Neural cell (in vitro differentiated cells): ENCODE results near the gene NOL4L. TPM values are rescaled to one million over a fixed set of nuclear protein-coding genes. Genes with fewer than 3 reads are reported as not detected.
"Not testable (repeated sequence)": the region's sequence is repeated elsewhere in the genome, so short reads cannot be mapped to it uniquely, and the experiment has no call there.

ENCODE experiments used
- H2AFZ ChIP-seq: fragments of 200-600, 300-800 bp; sonication (generic), shearing (Covaris generic); 2 replicates; pipeline ENCODE4 v1.6.0; 2014; ENCODE audit warnings: low read depth, mild to moderate bottlenecking, antibody characterized with exemption, low read length, moderate library complexity
- H3F3A ChIP-seq: fragments of 200-600 bp; shearing (Covaris generic); 2 replicates; pipeline ENCODE4 v1.6.1; 2016; ENCODE audit warnings: mild to moderate bottlenecking, moderate library complexity, mixed read lengths, antibody characterized with exemption, low read length; ENCODE audit not compliant: insufficient read depth, poor library complexity, severe bottlenecking
- H3K27ac ChIP-seq: fragments of 200-600, 300-800 bp; sonication (generic), shearing (Covaris generic); 2 replicates; pipeline ENCODE4 v1.5.1; 2014; ENCODE audit warnings: mild to moderate bottlenecking, low read length, moderate library complexity
- H3K27me3 ChIP-seq: fragments of 300-800, 200-600 bp; sonication (generic), shearing (Covaris generic); 2 replicates; pipeline ENCODE4 v1.6.0; 2014; ENCODE audit warnings: mild to moderate bottlenecking, low read depth, low read length, moderate library complexity; ENCODE audit not compliant: insufficient read depth
- H3K36me3 ChIP-seq: fragments of 300-800, 200-600 bp; sonication (generic), shearing (Covaris generic); 2 replicates; pipeline ENCODE4 v1.5.1; 2014; ENCODE audit warnings: mild to moderate bottlenecking, antibody characterized with exemption, low read length, moderate library complexity; ENCODE audit not compliant: insufficient read depth
- H3K4me2 ChIP-seq: fragments of 300-800, 200-600 bp; sonication (generic), shearing (Covaris generic); 2 replicates; pipeline ENCODE4 v1.6.0; 2014; ENCODE audit warnings: mild to moderate bottlenecking, low read length
- H3K4me3 ChIP-seq: fragments of 300-800, 200-600 bp; sonication (generic), shearing (Covaris generic); 2 replicates; pipeline ENCODE4 v1.5.1; 2014; ENCODE audit warnings: mild to moderate bottlenecking, low read length, moderate library complexity
- H3K79me2 ChIP-seq: fragments of 200-600 bp; shearing (Covaris generic); replicated peaks from 2 replicates; pipeline ENCODE4 v1.6.0; 2014; ENCODE audit warnings: mild to moderate bottlenecking, low read length, moderate library complexity; ENCODE audit not compliant: insufficient read depth
- H3K9ac ChIP-seq: fragments of 300-800, 200-600 bp; sonication (generic), shearing (Covaris generic); 2 replicates; pipeline ENCODE4 v1.6.1; 2016; ENCODE audit warnings: mild to moderate bottlenecking, low read length, mixed read lengths
- H3K9me2 ChIP-seq: fragments of 200-600 bp; shearing (Covaris generic); 2 replicates; pipeline ENCODE4 v1.6.1; 2016; ENCODE audit warnings: mild to moderate bottlenecking, low read length, mixed read lengths; ENCODE audit not compliant: insufficient read depth
- H3K9me3 ChIP-seq: fragments of 200-600, 300-800 bp; sonication (generic), shearing (Covaris generic); 2 replicates; pipeline ENCODE4 v1.6.1; 2016; ENCODE audit warnings: mild to moderate bottlenecking, mixed run types, low read length, moderate library complexity, mixed read lengths
- H4K20me1 ChIP-seq: fragments of 200-600 bp; shearing (Covaris generic); 2 replicates; pipeline ENCODE4 v1.6.1; 2016; ENCODE audit warnings: mild to moderate bottlenecking, mixed run types; ENCODE audit not compliant: insufficient read depth
- EP300 ChIP-seq: fragments of 450-650 bp; conservative IDR thresholded peaks from 2 replicates; pipeline ENCODE4 v1.6.1; 2014; ENCODE audit warnings: antibody characterized with exemption, mild to moderate bottlenecking, moderate library complexity; ENCODE audit not compliant: poor library complexity, severe bottlenecking
- EZH2 ChIP-seq: fragments of 200-600, 300-800 bp; shearing (Covaris generic), sonication (generic); IDR thresholded peaks from 2 replicates; pipeline ENCODE4 v1.6.1; 2014; ENCODE audit warnings: antibody characterized with exemption, low read length, borderline replicate concordance, mild to moderate bottlenecking; ENCODE audit not compliant: insufficient read depth, poor library complexity, severe bottlenecking
- MXI1 ChIP-seq: fragments of 450-650 bp; conservative IDR thresholded peaks from 2 replicates; pipeline ENCODE4 v1.6.1; 2014; ENCODE audit warnings: antibody characterized with exemption, mild to moderate bottlenecking; ENCODE audit not compliant: poor library complexity, severe bottlenecking
- POLR2AphosphoS5 ChIP-seq: IDR thresholded peaks from 2 replicates; pipeline ENCODE4 v1.6.1; 2012
- RAD21 ChIP-seq: fragments of 450-650 bp; conservative IDR thresholded peaks from 2 replicates; pipeline ENCODE4 v1.6.1; 2014; ENCODE audit warnings: antibody characterized with exemption, mild to moderate bottlenecking, moderate library complexity
- REST ChIP-seq: IDR thresholded peaks from 2 replicates; pipeline ENCODE4 v1.6.1; 2012; ENCODE audit warnings: borderline replicate concordance
- SMC3 ChIP-seq: fragments of 450-650 bp; conservative IDR thresholded peaks from 2 replicates; pipeline ENCODE4 v1.6.1; 2014; ENCODE audit warnings: antibody characterized with exemption, mild to moderate bottlenecking, moderate library complexity; ENCODE audit not compliant: poor library complexity
- TAF1 ChIP-seq: IDR thresholded peaks from 2 replicates; pipeline ENCODE4 v1.6.1; 2012; ENCODE audit warnings: low read depth
- polyA plus RNA-seq: library from polyadenylated mRNA; depleted of rRNA; stranded (reverse); fragments of >200 nt; gene quantifications from 2 replicates; pipeline ENCODE4 v1.2.3, GENCODE V29; 2014
- TF ChIP-seq, protein P1 (sequence below): fragments of 450-650 bp; IDR thresholded peaks from 2 replicates; pipeline ENCODE4 v1.5.1; 2014; ENCODE audit warnings: antibody characterized with exemption, mild to moderate bottlenecking, moderate library complexity; ENCODE audit not compliant: poor library complexity, severe bottlenecking

The NOL4L gene
- polyA plus RNA-seq, 1 donor from 2014 or later, result 20.4 TPM

GRCh38 chr20:32465901-32466675 is 119.0 kb downstream of the NOL4L start:
- H4K20me1 ChIP-seq, result peaks cover 40% of the 10 kb centered on the region
- not testable (repeated sequence) for H2AFZ ChIP-seq, H3K9me3 ChIP-seq, H3K27me3 ChIP-seq, H3K27ac ChIP-seq, H3F3A ChIP-seq, H3K4me2 ChIP-seq, H3K9me2 ChIP-seq, H3K36me3 ChIP-seq, H3K9ac ChIP-seq, H3K4me3 ChIP-seq
- H3K79me2 ChIP-seq, result peaks cover 18% of the 10 kb centered on the region

- Histone ChIP-seq H3K9me3 (no peaks in the 10 kb centered on the region), H2AFZ (no peak overlapping the region), H3K4me2 (no peak overlapping the region), H3K27ac (no peak overlapping the region), H3K27me3 (no peaks in the 10 kb centered on the region), H3K9me2 (no peaks in the 10 kb centered on the region), H3F3A (no peaks in the 10 kb centered on the region), H3K4me3 (no peak overlapping the region), H3K79me2 (peaks cover 18% of the 10 kb centered on the region), H3K36me3 (no peaks in the 10 kb centered on the region), H4K20me1 (peaks cover 33% of the 10 kb centered on the region), H3K9ac (no peak overlapping the region)
- TF ChIP-seq EZH2, result no peak
Measured at GRCh38 chr20:32465092-32465900, 119.8 kb downstream of the NOL4L start.

GRCh38 chr20:32464401-32465091 is 120.6 kb downstream of the NOL4L start:
- H3K4me2 ChIP-seq, result no peak overlapping the region
- H3K9me2 ChIP-seq, result no peaks in the 10 kb centered on the region
- H3K9ac ChIP-seq, result no peak overlapping the region
- no peaks in the 10 kb centered on the region for H3K27me3 ChIP-seq
- H3K27ac ChIP-seq, result no peak overlapping the region
- H3K79me2 ChIP-seq, result peaks cover 24% of the 10 kb centered on the region
- no peak for TF ChIP-seq POLR2AphosphoS5
- no peak for TF ChIP-seq SMC3
- no peak for TF ChIP-seq REST
- no peak for TF ChIP-seq MXI1
- TF ChIP-seq, protein P1, sequence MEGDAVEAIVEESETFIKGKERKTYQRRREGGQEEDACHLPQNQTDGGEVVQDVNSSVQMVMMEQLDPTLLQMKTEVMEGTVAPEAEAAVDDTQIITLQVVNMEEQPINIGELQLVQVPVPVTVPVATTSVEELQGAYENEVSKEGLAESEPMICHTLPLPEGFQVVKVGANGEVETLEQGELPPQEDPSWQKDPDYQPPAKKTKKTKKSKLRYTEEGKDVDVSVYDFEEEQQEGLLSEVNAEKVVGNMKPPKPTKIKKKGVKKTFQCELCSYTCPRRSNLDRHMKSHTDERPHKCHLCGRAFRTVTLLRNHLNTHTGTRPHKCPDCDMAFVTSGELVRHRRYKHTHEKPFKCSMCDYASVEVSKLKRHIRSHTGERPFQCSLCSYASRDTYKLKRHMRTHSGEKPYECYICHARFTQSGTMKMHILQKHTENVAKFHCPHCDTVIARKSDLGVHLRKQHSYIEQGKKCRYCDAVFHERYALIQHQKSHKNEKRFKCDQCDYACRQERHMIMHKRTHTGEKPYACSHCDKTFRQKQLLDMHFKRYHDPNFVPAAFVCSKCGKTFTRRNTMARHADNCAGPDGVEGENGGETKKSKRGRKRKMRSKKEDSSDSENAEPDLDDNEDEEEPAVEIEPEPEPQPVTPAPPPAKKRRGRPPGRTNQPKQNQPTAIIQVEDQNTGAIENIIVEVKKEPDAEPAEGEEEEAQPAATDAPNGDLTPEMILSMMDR, result no peak
- no peak for TF ChIP-seq EP300
- TF ChIP-seq EZH2, result no peak
- TF ChIP-seq TAF1, result no peak
- TF ChIP-seq RAD21, result no peak
- no peak overlapping the region for H3K4me3 ChIP-seq
- no peaks in the 10 kb centered on the region for H3F3A ChIP-seq
- no peak overlapping the region for H2AFZ ChIP-seq
- H3K9me3 ChIP-seq, result no peaks in the 10 kb centered on the region
- no peaks in the 10 kb centered on the region for H3K36me3 ChIP-seq
- peaks cover 28% of the 10 kb centered on the region for H4K20me1 ChIP-seq
